HEK293 (cell line): ENCODE measurements around the gene ARNT2.

Experiments
- CTCF ChIA-PET: fragments of 350-600 bp; formaldehyde crosslinking; extraction: SDS; loops from one replicate; lab custom pipeline; 2021; ENCODE audit warnings: antibody characterized with exemption; lab: Yijun Ruan, JAX
- POLR2A ChIA-PET: fragments of 300-600 bp; formaldehyde crosslinking; extraction: SDS; loops from one replicate; lab custom pipeline; 2020; ENCODE audit warnings: antibody characterized with exemption, inconsistent platforms; lab: Yijun Ruan, JAX
- H3K27ac ChIP-seq: fragments of 200-500 bp; sonication (Bioruptor generic); 2 replicates; pipeline ENCODE4 v1.5.1; 2014; ENCODE audit warnings: low read depth, low read length, control low read depth, inconsistent platforms; ENCODE audit errors: extremely low read depth
- H3K36me3 ChIP-seq, 2 experiments: fragments of 200-500 bp in 1 of 2; sonication (Bioruptor generic) in 1 of 2; 1 replicate in 1 of 2; 2 replicates in 1 of 2; pipeline ENCODE4 v1.5.1; 2014 to 2017; ENCODE audit warnings: inconsistent platforms in 2 of 2, low read length in 2 of 2; ENCODE audit not compliant: control insufficient read depth in 2 of 2, insufficient read depth in 1 of 2
- H3K4me1 ChIP-seq: fragments of 200-500 bp; sonication (Bioruptor generic); 2 replicates; pipeline ENCODE4 v1.5.1; 2014; ENCODE audit warnings: mild to moderate bottlenecking, low read length, inconsistent platforms; ENCODE audit not compliant: control insufficient read depth, insufficient read depth
- H3K4me3 ChIP-seq: 2 replicates; pipeline ENCODE4 v1.5.1; 2011; ENCODE audit warnings: low read depth, mild to moderate bottlenecking, control low read depth, low read length, moderate library complexity
- H3K9me3 ChIP-seq: fragments of 200-500 bp; sonication (Bioruptor generic); 2 replicates; pipeline ENCODE4 v1.5.1; 2014; ENCODE audit warnings: low read depth, low read length, inconsistent platforms; ENCODE audit not compliant: control insufficient read depth, insufficient read depth
- GLIS2 ChIP-seq: fragments of 450-650 bp; formaldehyde crosslinking; IDR thresholded peaks from 2 replicates; pipeline ENCODE4 v1.5.1; 2016; ENCODE audit warnings: missing biosample characterization, missing genetic modification characterization
- HOXD13 ChIP-seq: sonication (generic); formaldehyde crosslinking; IDR thresholded peaks from 2 replicates; pipeline ENCODE4 v1.8.0; 2022; ENCODE audit warnings: missing genetic modification reagents, borderline replicate concordance
- KLF8 ChIP-seq: fragments of 450-650 bp; formaldehyde crosslinking; IDR thresholded peaks from 2 replicates; pipeline ENCODE4 v1.5.1; 2016; ENCODE audit warnings: missing biosample characterization, missing genetic modification characterization
- SALL2 ChIP-seq: fragments of 450-650 bp; formaldehyde crosslinking; IDR thresholded peaks from 2 replicates; pipeline ENCODE4 v1.5.0; 2017; ENCODE audit warnings: missing biosample characterization, mild to moderate bottlenecking, missing genetic modification characterization, borderline replicate concordance
- SP2 ChIP-seq: fragments of 450-650 bp; formaldehyde crosslinking; IDR thresholded peaks from 2 replicates; pipeline ENCODE4 v1.5.1; 2016; ENCODE audit warnings: missing biosample characterization, missing genetic modification characterization
- ZBTB26 ChIP-seq: fragments of 450-650 bp; formaldehyde crosslinking; optimal IDR thresholded peaks from 2 replicates; pipeline ENCODE3; 2016; ENCODE audit warnings: missing biosample characterization, mild to moderate bottlenecking, missing genetic modification characterization
- ZFP3 ChIP-seq: fragments of 450-650 bp; formaldehyde crosslinking; IDR thresholded peaks from 2 replicates; pipeline ENCODE4 v1.5.1; 2016; ENCODE audit warnings: low read depth, missing biosample characterization, missing genetic modification characterization
- ZIC2 ChIP-seq: fragments of 450-650 bp; formaldehyde crosslinking; IDR thresholded peaks from 2 replicates; pipeline ENCODE4 v1.5.1; 2016; ENCODE audit warnings: missing biosample characterization, missing genetic modification characterization
- ZNF112 ChIP-seq: fragments of 450-650 bp; formaldehyde crosslinking; IDR thresholded peaks from 2 replicates; pipeline ENCODE4 v1.5.0; 2017; ENCODE audit warnings: missing biosample characterization, missing genetic modification characterization
- ZNF132 ChIP-seq: fragments of 450-650 bp; formaldehyde crosslinking; IDR thresholded peaks from 2 replicates; pipeline ENCODE4 v1.5.1; 2017; ENCODE audit warnings: missing biosample characterization, missing genetic modification characterization, borderline replicate concordance
- ZNF140 ChIP-seq: fragments of 450-650 bp; formaldehyde crosslinking; IDR thresholded peaks from 2 replicates; pipeline ENCODE4 v1.5.1; 2016; ENCODE audit warnings: missing biosample characterization, missing genetic modification characterization
- ZNF19 ChIP-seq: fragments of 450-650 bp; formaldehyde crosslinking; IDR thresholded peaks from 2 replicates; pipeline ENCODE4; 2016; ENCODE audit warnings: missing biosample characterization, missing genetic modification characterization, low read depth
- ZNF202 ChIP-seq: fragments of 450-650 bp; formaldehyde crosslinking; IDR thresholded peaks from 2 replicates; pipeline ENCODE4 v1.5.1; 2016; ENCODE audit warnings: missing biosample characterization, missing genetic modification characterization, borderline replicate concordance
- ZNF239 ChIP-seq: fragments of 450-650 bp; formaldehyde crosslinking; IDR thresholded peaks from 2 replicates; pipeline ENCODE4 v1.5.1; 2016; ENCODE audit warnings: missing biosample characterization, missing genetic modification characterization
- ZNF274 ChIP-seq, 2 experiments: fragments of 200-500 bp in 1 of 2; fragments of 450-650 bp in 1 of 2; sonication (Bioruptor generic) in 1 of 2; formaldehyde crosslinking in 1 of 2; IDR thresholded peaks; 2 replicates each; pipeline versions ENCODE4 v1.5.1 to v1.6.1; 2014 to 2016; ENCODE audit warnings: borderline replicate concordance in 1 of 2, inconsistent platforms in 1 of 2, low read length in 1 of 2, missing biosample characterization in 1 of 2, missing genetic modification characterization in 1 of 2
- ZNF530 ChIP-seq: fragments of 450-650 bp; formaldehyde crosslinking; IDR thresholded peaks from 2 replicates; pipeline ENCODE4 v1.5.1; 2016; ENCODE audit warnings: low read depth, missing biosample characterization, missing genetic modification characterization
- ZNF624 ChIP-seq: fragments of 450-650 bp; formaldehyde crosslinking; IDR thresholded peaks from 2 replicates; pipeline ENCODE4 v1.5.1; 2017; ENCODE audit warnings: missing biosample characterization, missing genetic modification characterization
- ZNF629 ChIP-seq: fragments of 450-650 bp; formaldehyde crosslinking; IDR thresholded peaks from 2 replicates; pipeline ENCODE4 v1.5.1; 2017; ENCODE audit warnings: missing biosample characterization, missing genetic modification characterization
- ZNF654 ChIP-seq: fragments of 450-650 bp; formaldehyde crosslinking; IDR thresholded peaks from 2 replicates; pipeline ENCODE4 v1.5.1; 2016; ENCODE audit warnings: low read depth, missing biosample characterization, missing genetic modification characterization
- ZSCAN16 ChIP-seq: fragments of 450-650 bp; formaldehyde crosslinking; IDR thresholded peaks from 2 replicates; pipeline ENCODE4 v1.5.1; 2016; ENCODE audit warnings: missing biosample characterization, missing genetic modification characterization
- ZSCAN23 ChIP-seq: fragments of 450-650 bp; formaldehyde crosslinking; IDR thresholded peaks from 2 replicates; pipeline ENCODE4 v1.5.1; 2016; ENCODE audit warnings: missing biosample characterization, missing genetic modification characterization
- TF ChIP-seq, protein P1 (sequence below): fragments of 450-650 bp; formaldehyde crosslinking; IDR thresholded peaks from 2 replicates; pipeline ENCODE4 v1.5.1; 2016; ENCODE audit warnings: missing biosample characterization, missing genetic modification characterization
- TF ChIP-seq, protein P2 (sequence below): fragments of 450-650 bp; formaldehyde crosslinking; IDR thresholded peaks from 2 replicates; pipeline ENCODE4 v1.5.1; 2017; ENCODE audit warnings: missing biosample characterization, missing genetic modification characterization

The ARNT2 gene

DNA sequence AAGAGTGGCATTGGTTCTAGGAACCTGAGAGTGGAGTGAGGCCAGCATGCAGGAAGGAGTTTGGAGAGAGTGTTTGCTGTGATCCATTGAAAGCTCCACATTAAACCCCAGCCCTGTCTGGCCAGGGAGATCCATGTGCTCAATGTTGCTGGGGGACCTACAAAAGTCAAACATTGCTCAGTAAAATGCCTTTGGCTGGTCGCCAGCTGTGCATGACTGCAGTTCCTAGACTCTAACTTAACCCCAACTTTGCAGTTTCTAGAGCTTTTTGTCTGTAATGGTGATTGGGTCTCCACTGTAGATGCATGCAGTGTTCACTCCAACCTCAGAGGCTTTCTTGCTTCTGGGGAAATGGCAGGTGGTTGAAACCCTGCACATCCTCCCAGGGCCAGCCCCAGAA is 191.2 kb downstream of the ARNT2 start:
- CTCF ChIA-PET: interaction anchor here (0.8 to 2.0 kb wide), 2 partner anchors 28 to 65 kb away, joined by 3 to 5 read pairs; no protein-coding TSS in a partner anchor
- no peaks in the 10 kb centered on the region for H3K36me3 ChIP-seq
- H3K9me3 ChIP-seq: no peaks in the 10 kb centered on the region
- no peaks in the 10 kb centered on the region for H3K4me1 ChIP-seq
- POLR2A ChIA-PET: no interaction called here
- H3K27ac ChIP-seq: no peak overlapping the region
- no peak for TF ChIP-seq ZSCAN23
- no peak for TF ChIP-seq ZBTB26 (tag by site-specific recombination)
- no peak for TF ChIP-seq ZNF654 (tag by site-specific recombination)
- TF ChIP-seq ZNF629 (tag by site-specific recombination): no peak
- TF ChIP-seq ZNF239: no peak
- no peak for TF ChIP-seq ZFP3
- no peak for TF ChIP-seq SP2
- no peak for TF ChIP-seq ZNF140 (tag by site-specific recombination)
- no peak for TF ChIP-seq ZNF624 (tag by site-specific recombination)
- no peak for TF ChIP-seq SALL2
- no peak for TF ChIP-seq GLIS2 (tag by site-specific recombination)
- TF ChIP-seq, protein P1, sequence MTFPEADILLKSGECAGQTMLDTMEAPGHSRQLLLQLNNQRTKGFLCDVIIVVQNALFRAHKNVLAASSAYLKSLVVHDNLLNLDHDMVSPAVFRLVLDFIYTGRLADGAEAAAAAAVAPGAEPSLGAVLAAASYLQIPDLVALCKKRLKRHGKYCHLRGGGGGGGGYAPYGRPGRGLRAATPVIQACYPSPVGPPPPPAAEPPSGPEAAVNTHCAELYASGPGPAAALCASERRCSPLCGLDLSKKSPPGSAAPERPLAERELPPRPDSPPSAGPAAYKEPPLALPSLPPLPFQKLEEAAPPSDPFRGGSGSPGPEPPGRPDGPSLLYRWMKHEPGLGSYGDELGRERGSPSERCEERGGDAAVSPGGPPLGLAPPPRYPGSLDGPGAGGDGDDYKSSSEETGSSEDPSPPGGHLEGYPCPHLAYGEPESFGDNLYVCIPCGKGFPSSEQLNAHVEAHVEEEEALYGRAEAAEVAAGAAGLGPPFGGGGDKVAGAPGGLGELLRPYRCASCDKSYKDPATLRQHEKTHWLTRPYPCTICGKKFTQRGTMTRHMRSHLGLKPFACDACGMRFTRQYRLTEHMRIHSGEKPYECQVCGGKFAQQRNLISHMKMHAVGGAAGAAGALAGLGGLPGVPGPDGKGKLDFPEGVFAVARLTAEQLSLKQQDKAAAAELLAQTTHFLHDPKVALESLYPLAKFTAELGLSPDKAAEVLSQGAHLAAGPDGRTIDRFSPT (tag by site-specific recombination): no peak
- TF ChIP-seq ZSCAN16 (tag by site-specific recombination): no peak
- TF ChIP-seq, protein P2, sequence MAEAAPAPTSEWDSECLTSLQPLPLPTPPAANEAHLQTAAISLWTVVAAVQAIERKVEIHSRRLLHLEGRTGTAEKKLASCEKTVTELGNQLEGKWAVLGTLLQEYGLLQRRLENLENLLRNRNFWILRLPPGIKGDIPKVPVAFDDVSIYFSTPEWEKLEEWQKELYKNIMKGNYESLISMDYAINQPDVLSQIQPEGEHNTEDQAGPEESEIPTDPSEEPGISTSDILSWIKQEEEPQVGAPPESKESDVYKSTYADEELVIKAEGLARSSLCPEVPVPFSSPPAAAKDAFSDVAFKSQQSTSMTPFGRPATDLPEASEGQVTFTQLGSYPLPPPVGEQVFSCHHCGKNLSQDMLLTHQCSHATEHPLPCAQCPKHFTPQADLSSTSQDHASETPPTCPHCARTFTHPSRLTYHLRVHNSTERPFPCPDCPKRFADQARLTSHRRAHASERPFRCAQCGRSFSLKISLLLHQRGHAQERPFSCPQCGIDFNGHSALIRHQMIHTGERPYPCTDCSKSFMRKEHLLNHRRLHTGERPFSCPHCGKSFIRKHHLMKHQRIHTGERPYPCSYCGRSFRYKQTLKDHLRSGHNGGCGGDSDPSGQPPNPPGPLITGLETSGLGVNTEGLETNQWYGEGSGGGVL: no peak
- H3K4me3 ChIP-seq: no peak overlapping the region

DNA sequence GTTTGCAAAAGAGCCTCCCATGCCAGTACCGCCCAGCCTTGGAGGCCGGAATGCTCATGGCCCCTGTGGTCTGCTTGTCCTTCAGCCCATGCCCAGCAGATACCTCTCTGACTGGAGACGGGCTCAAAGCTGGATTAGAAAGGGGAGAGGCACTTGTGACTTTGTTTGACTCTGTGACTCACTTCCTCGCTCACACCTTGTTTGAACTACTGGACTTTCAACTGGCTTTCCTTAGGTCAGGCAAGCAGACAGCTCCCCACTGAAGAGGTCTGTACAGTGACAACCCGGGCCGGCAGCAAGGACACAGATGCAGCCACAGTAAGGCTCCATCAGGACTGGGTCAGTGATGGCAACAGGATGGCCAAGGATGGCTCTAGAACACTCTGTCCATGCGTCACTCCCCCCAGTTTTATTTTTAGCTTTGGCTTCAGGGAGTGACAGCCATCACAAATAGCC is 192.4 kb downstream of the ARNT2 start:
- Histone ChIP-seq H3K36me3 (no peaks in the 10 kb centered on the region), H3K4me3 (no peak overlapping the region), H3K4me1 (no peaks in the 10 kb centered on the region), H3K27ac (no peak overlapping the region), H3K9me3 (no peaks in the 10 kb centered on the region)
- ChIA-PET CTCF (interaction anchor here (0.7 to 2.0 kb wide), 5 partner anchors 10 to 180 kb away, joined by 3 to 8 read pairs (median 5); no protein-coding TSS in a partner anchor), POLR2A (no interaction called here)
- TF ChIP-seq, protein P1 (tag by site-specific recombination): no peak

DNA sequence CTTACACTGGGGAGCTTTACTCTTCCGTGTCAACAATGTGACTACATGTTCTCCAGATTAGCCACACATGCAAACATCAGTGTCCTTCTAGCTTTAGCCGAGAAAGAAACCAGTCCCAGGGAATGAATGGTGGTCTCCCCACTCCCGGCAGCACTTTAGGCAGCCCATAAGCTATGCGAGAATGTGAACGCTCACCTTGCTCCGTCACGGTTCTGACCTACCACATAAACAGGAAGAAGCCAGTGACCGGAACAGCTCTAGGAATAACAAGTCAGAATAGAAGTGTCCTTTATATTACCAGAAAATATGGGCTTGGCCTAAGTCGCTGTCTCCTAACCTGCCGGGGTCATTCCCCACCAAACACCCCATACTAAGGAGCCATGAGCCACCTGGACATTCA is 192.9 kb downstream of the ARNT2 start:
- ChIA-PET CTCF (interaction anchor here (0.6 to 1.9 kb wide), 5 partner anchors 10 to 179 kb away, joined by 3 to 8 read pairs (median 4); no protein-coding TSS in a partner anchor), POLR2A (no interaction called here)
- H3K36me3 ChIP-seq: no peaks in the 10 kb centered on the region

More for the DNA sequence above, 192.9 kb downstream of the ARNT2 start:
- Histone ChIP-seq H3K27ac (no peak overlapping the region), H3K4me1 (no peaks in the 10 kb centered on the region), H3K4me3 (no peak overlapping the region), H3K9me3 (no peaks in the 10 kb centered on the region)
- TF ChIP-seq HOXD13 (CRISPR knock-in tag) (no peak), ZNF19 (tag by site-specific recombination) (no peak), ZNF132 (tag by site-specific recombination) (no peak), KLF8 (tag by site-specific recombination) (no peak), ZNF274 (IDR thresholded peaks at IDR 0.05; ENCODE audit: low read length) (no peak), ZNF274 (tag by site-specific recombination; IDR thresholded peaks at IDR 0.05; ENCODE audit: borderline replicate concordance) (no peak), ZNF530 (tag by site-specific recombination) (no peak), ZIC2 (tag by site-specific recombination) (no peak), ZNF202 (tag by site-specific recombination) (no peak), ZNF112 (no peak)
